Islet precursor cell (in vitro differentiated cells): Measurements from ENCODE around the gene DNM1.

ENCODE experiments used
- DNase-seq: peaks from one replicate; pipeline ENCODE4 v3.0.0-alpha.2; 2018

DNM1 gene

DNA sequence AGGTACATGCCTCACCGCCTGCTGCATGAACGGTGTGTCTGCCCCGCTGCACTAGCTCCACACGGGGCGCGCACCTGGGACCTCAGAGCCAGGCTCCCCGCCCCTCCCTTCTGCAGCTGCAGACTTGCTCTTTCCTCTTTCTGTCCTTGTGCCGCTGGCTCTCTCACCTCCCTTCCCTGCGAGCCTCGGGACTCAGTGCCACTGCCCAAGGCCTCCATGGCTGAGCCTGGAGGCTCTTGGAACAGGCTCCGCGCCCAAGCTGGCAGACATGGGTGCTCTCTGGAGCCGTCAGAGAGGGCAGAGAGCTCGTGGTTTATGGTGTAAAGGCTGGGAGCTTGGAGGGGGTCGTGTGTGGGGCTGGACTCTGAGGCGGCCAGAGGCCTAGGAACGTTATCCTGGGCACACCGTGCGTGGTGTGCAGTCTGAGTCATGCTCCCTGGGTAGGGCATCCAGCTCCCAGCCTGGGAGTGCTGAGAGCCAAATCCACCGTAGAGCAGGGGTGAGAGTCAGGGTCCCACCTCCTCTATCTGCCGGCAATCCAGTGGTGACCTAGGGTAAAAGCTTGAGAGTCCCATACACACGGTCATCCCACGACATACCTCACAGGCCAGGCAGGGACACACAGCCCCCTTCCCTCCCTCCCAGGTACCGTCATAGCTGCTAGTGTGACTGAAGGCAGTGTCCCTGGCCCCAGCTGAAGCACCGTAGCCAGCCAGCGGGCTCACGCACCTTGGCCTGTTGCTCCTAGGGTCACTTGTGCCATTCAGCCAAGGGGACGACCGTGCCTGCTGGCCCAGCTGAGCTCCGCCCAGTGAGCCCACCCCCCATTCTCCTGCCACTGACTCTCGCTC, 50.2 kb downstream of the DNM1 start:
- DNase-seq, result no peak

DNA sequence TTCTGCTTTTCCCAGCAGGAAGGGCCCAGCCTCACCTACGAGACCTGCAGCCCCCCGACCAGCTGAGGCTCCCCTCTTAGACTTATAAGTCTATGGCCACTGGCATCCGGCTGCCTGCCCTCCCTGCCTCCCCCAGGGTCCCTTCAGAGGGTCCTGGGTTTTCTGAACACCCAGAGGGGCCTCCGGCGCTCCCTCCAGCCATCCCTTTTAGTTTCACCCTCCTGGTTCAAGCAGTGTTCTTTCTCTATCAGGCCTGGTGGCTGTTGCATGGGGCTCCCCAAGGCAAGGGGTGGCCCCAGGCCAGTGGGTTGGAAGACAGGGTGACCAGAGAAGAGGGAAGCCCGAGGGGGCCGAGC, 50.8 kb downstream of the DNM1 start:
- DNase-seq, result no peak

DNA sequence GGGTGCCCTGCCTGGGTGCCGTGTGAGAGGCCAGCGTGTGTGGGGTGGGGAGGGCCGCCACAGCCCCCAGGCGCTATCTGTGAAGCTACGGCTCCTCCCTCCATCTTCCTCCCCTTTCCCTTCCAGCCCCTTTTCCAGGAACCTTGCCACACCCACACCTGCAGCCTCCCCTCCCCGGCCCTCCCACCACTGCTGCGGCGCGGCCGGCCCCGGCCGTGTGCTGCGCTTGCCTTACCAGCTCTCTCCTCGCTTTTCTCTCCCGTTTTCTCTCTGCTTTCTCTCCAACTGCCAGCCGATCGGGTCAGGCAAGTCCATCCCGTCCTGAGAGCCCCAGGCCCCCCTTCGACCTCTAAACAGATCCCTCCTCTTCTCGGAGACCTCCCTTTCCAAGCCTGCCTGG, 51.2 kb downstream of the DNM1 start:
- DNase-seq, result no peak

DNA sequence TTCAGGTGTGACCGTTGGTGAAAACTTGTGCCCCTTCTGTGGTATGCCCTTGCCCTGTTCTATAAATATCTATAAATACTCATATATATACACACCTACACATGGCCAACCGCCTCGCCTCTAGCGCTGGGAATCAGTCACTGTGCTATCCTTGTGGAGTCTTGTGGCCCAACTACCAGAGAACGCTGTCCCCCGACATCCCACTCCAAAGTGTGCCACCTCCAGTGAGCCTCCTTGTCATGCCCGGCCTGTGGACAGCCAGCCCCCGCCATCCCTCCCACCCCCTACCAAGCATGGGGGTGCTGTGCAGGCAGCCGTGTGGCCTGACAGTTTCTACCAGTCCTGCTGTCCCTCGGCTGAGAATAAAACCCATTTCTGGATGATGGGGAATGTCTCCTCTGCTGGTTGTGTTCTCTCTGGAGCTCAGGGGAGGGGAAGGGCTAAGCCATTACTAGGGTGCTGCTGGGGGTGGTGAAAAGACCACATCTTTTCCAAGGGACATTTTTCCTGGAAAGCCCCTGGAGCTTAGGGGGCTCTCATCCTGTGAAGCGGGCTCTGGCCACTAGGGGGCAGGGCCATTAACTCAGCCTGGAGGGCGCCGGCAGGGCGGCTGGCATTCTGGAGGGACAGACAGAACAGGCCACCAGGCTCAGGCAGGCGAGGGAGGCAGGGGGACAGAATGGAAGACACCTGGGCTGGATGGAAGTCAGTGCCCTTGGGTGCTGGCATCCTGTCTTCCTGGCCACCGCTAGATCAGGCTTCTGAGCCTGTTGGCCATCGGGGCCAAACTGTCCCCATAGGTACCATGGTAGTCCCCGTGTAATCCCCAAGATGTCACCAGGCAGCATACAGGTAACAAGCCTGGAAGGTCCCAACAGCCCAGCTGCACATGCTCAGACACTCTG, 51.9 kb downstream of the DNM1 start:
- DNase-seq, result peak; percentile 85

DNA sequence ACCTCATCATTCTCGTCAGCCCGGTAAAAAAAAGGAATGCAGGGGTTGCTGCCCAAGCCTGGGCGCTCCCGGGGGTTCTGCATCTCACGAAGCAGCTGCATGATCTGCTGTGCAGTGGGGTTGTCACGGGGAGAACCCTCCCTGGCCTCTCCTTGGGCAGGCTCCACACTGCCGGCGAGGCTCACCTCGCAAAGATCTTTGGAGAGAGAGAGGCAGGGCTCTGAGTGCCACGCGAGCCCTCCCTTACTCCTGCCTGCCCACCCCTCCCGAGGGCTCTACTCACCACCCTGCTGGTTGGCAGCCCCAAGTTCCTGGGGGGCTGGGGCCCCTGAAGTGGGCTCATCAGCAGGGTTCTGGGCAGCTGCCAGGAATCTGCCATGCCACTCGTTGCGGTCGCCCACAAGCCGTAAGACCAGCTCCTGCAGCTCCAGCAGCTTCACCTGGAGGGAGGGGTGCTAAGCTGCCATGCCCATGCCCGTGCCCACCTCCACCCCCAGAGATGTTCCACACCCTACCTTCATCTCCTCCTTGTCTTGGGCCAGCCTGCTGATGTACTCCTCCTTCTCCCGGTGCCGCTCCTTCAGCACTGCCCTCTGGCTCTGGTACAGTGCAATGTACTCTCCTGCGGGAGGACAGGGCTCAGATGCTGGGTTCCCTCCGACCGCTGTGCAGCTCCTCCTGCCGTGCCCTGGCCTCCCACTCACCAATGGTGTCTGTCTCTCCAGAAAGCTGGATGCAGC, 54.1 kb downstream of the DNM1 start:
- DNase-seq, result no peak

DNA sequence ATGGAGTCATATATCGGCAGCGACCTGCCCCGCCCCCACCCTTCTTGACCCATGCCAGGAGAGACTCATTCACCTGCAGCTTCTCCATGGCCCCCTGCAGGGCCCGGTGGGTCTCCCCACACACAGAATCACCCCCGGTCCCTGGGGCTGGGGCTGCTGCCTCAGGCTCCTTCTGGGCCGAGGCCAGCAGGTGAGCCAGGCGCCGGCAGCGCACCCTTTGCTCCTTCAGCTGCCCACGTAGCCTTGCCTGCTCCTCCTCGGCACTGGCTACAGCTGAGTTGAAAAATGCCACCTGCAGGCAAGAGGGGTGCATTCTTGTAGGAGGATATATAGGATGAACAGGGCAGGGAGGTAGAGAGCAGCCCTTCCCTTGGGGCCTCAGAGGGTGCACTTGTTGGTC, 54.7 kb downstream of the DNM1 start:
- no peak for DNase-seq

DNA sequence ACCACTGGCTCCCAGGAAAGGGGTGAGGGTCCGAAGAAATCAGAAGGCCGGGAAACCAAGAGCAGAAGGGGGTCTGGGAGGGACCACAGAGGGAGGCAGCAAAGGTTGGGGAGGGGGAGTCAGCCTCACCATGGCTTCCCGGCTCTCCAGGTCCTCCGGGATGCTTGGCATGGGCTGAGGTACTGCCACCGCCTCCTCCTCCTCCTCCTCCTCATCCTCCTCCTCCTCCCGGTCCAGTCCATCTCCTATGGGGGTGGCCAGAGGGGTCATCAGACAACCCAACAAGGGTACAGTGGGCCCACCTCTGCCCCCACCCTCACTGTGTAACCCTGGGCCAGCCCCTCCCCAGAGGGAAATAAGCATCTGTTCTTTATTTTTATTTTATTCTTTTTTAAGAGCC, 55.1 kb downstream of the DNM1 start:
- DNase-seq, result no peak

DNA sequence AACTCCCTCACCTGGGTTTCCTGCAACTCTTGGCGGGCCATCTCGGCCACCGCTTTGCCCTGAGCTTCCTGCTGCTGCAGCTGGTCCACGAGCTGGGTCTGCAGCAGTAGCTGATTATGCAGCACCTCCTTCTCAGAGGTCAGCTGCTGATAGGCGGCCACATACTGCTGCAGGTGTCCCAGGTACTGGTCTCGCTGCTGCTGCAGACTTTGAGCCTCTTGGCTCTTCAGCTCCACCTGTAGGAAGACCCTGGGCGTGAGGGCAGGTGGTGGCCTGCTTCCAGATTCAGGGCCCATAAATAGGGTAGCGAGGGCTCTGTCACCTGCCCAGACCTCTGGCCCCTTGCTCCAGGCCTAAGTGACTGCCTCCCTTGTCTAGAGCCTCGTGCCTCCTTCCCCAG, 56.0 kb downstream of the DNM1 start:
- DNase-seq, result no peak

DNA sequence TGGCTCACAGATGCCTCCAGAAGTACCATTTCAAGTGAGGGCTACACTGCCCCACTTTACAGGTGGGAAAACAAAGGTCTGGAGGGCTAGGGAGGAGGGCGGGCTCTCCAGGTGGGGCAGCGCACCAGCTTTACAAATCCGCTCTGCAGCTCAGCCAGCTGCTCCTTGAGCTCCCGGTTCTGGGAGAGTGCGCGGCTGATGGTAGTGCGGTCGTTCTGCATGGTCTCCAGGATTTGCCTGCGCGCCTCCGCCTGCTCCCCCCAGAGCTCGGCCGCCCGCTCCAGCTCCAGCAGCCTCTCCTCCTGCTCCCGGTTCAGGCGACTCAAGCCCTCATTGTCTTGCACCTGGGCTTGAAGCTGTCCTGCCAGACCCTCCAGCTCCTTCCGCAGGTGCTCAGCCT, 57.2 kb downstream of the DNM1 start:
- no peak for DNase-seq

DNA sequence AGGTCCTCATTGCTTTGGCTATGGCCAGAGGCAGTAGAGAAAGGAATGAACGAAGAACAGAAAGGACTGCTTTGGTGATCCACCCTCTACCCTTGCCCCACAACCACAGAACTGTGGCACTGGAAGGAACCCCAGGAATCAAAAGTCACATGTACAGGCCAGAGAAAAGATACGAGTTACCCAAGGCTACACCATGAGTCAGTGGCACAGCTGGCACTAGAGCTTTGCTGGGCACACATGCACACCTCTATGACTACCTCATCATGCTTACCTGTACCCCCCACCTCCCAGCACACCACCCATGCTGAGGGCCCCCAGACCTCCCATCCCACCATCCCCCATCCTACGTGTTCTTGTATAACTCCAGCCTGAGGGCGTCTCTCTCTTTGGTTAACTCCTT, 59.5 kb downstream of the DNM1 start:
- no peak for DNase-seq

DNA sequence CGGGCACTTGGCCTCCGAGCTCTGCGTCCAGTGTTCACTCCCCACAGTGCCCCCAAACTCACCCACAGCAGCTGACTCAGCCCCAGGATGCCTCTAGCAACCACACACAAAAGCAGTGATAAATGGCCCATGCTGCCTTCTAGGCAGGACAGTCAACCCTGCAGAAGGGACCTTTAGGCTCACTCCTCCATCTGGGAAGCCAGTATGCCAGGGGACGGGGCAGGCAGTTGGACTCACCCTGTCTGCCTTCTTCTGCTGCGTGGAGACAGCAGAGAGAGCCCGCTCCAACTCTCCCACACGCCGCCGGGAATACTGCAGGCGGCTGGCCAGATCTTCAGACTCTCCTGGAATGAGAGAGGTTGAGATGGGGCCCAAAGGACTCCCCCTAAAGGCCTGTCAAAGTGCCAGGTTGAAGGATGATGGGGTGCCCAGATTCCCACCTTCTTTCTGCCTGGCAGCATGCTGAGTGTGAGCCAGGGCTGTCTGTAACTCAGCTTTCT, 62.2 kb downstream of the DNM1 start:
- no peak for DNase-seq

DNA sequence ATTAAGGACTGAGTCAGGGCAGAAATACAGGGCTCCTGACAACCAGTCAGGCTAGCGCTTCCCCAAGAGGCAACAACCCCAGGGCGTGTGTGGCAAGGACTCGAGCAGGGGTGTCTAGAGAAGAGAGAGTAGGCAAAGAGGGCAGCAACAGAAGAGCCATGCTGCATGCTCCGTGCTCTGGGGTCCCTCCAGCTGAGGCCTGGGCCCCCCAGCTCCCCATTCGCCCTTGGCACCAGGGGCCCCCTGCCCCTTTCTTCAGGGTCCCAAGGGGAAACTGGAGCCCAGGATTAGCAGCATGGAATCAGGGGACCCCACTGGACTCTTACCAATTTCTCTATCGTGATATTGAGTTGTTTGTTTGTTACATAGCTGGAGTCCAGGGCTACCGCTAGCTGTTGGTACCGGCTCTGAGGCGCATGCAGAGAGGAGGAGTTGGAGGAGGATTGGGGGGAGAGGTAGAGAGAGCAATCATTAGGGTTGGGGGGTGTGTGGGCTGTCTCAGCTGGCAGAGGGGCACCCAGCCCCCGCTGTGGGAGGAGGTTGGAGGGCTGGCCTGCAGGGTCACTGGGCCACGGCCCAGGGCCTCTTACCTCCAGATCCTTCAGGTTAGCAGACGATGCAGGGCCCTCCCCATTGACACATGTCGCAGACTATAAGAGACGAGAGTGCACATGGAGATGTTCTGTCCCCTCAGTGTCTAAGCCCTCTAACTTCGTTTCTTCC, 63.9 kb downstream of the DNM1 start:
- no peak for DNase-seq

DNA sequence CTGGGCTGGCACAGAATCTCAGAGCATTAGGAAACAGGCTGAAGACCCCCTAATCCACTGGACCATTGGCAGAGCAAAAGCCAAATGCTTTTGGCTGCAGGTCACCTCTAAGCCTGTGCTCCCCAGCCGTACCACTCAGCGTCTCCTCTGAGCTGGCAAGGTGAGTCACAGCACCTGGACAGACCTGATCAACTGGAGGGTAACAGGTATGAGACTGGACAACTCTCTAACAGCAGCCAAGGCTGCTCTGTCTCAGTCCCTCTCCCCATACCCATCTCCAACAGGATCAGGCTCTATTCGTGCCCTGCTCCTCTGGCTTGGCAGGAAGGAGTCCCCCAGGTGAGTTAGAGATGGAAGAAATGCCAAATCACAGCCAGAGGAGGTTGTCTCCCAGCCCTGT, 67.9 kb downstream of the DNM1 start:
- peak; percentile 83 for DNase-seq

DNA sequence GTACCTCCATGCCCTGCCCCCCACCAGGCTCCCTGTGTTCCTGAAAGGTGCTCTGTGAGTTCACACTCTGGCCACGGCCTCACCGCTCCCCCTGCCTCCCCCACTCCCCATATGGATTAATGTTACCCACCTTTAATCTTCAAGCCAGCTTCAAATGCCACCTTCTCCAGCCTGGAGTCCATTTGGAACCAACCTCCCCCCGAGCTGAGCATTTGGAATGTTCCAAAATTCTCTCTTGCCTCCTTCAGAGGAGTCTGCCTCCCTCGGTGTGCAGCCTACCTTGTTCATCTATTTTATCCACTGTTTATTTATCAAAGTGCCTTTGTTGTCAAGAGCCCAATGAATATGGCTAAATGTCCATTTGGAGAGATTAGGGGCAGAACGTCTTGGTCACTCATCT, 68.3 kb downstream of the DNM1 start:
- no peak for DNase-seq

DNA sequence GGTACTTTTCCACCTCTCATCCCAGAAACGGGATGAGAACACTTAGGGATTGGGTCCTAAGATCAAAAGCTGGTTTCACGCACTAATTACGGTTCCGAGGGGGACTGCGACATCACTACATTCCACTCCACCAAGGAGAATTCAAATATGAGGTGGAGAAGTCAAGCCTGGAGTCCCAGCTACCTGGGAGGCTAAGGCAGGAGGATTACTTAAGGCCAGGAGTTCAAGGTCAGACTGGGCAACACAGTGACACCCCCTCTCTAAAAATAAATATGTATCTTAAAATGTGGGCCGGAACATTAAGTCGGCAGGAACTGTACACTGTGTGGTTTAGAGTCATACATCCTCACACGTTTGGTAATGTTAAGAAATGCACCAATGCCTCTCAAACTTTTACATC, 71.1 kb downstream of the DNM1 start:
- DNase-seq, result no peak

DNA sequence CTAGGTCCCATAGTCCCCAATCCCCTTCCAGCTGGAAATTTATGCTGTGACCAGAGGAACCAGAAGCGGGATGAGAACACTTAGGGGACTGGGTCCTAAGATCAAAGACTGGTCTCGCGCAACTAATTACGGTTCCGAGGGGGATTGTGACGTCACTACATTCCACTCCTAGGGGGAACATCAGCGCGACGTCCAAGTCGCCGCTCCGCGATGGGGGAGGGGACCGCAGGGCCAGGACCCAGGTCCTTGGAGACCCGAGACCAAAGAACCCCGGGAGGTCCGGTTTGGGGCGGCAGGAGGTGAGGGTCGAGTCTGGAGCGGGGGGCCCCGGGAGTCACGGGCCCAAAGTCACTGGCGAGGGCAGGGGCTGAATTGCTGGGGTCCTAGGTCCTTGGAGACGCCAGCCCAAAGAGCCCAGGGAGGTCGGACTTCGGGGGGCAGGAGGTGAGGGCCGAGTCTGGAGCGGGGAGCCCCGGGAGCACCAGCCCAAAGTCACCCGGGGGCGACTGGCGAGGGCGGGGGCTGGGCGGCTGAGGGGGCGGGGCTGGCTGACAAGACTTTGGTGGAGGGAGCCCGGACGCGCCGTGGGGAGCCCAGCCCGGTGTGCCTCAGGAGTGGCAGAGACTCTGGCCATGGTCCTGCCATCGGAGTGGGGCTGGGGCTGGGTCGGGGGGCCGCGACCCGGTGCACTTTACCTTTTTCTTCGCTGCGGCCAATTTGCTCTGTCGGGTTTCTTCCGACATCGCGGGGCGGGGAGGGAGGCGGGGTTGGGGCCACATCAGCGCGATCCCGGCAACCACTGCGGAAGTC, 72.2 kb downstream of the DNM1 start, which contains the start of gene GOLGA2:
TSS of gene GOLGA2 (minus strand) at position 810 of the 810 bp plus-strand sequence. CDS start at position 779, 31 bp downstream.
- DNase-seq, result peak; percentile 71

DNA sequence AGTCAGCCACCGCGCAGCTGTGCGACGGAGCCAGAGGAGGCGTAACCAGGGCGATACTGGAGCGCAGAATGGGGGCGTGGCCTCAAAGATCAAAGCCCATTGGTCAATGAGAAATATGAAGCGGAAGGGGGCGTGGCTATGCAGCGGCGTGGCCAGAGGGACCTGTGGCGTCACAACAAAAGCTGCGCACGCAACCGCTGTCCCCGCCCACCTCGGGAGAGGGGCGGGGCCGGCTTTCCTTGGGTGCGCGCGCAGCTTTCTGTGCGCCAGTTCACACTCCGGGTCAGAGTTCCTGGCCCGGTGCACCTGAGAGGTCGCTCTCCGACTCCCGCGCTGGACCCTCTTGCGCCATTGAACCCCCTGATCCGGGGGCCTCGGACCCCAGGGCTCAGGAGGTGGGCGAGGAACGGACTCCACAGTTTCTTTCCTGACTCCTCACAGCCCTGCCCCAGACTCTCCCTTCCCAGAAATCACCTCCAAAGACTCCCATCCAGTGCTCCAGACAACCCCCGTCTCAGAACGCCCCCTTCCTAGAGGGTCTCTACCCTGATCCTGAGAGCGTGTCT, 72.9 kb downstream of the DNM1 start, which contains the start of gene SWI5:
TSS of gene SWI5 (plus strand) at position 269 of the 566 bp plus-strand sequence.
- peak; percentile 99 for DNase-seq

DNA sequence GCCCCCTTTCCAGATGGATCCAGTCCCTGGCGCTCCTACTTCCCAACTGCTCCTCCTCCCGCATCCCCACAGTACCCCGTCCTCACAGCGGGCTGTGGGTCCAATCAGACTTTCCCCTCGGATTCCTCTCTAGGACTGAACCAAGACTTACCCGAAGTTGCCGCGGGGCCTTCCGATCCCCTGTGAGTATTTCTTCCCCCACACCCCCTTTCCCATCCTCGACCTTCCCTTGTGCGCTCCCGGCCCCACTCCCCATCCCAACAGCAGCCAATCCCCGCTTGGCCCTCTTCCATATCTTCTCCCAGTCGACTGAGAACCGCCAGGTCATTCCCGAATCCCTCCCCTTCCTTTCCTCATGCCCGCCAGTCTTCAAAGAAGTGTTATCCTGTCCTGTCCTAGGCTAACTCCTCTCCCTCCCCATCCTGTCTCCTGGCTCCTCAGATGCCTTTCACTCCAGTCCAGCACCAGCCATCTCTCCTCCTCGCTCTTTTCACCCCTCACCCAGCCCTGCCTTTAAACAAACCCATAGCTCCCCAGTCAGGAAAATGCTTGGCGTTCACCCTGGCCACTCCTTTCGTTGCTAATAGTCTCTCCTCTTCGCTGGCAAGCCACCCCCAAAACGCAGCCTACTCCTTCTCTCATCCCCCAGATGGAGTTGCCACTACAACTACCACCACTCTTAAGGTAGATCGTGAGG, 73.5 kb downstream of the DNM1 start:
- DNase-seq, result peak; percentile 83

DNA sequence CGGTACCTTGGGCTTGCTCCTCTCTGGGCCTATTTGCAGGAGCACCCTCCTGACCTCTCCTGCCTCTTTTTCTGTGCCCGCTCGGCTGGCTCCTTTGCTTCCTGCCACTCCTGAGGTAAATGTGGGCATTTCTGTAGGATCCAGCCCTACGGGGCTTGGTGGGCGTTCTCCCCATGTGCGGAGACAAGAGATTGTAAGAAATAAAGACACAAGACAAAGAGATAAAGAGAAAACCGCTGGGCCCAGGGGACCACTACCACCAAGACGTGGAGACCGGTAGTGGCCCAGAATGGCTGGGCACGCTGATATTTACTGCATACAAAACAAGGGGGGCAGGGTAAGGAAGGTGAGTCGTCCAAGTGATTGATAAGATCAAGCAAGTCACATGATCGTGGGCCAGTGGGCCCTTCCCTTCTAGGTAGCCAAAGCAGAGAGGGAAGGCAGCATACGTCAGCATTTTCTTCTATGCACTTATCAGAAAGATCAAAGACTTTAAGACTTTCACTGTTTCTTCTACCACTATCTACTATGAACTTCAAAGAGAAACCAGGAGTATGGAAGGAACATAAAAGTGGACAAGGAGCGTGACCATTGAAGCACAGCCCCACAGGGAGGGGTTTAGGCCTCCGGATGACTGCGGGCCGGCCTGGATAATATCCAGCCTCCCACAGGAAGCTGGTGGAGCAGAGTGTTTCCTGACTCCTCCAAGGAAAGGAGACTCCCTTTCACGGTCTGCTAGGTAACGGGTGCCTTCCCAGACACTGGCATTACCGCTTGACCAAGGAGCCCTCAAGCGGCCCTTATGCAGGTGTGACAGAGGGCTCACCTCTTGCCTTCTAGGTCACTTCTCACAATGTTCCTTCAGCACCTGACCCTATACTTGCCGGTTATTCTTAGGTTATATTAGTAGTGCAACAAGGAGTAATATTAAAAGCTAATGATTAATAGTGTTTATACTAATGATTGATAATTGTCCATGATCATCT, 76.2 kb downstream of the DNM1 start:
- peak; percentile 71 for DNase-seq
